Measurements from ENCODE around the gene FTCD.
"Not testable (repeated sequence)": the region's sequence is repeated elsewhere in the genome, so short reads cannot be mapped to it uniquely, and the experiment has no call there.

The FTCD gene

DNA sequence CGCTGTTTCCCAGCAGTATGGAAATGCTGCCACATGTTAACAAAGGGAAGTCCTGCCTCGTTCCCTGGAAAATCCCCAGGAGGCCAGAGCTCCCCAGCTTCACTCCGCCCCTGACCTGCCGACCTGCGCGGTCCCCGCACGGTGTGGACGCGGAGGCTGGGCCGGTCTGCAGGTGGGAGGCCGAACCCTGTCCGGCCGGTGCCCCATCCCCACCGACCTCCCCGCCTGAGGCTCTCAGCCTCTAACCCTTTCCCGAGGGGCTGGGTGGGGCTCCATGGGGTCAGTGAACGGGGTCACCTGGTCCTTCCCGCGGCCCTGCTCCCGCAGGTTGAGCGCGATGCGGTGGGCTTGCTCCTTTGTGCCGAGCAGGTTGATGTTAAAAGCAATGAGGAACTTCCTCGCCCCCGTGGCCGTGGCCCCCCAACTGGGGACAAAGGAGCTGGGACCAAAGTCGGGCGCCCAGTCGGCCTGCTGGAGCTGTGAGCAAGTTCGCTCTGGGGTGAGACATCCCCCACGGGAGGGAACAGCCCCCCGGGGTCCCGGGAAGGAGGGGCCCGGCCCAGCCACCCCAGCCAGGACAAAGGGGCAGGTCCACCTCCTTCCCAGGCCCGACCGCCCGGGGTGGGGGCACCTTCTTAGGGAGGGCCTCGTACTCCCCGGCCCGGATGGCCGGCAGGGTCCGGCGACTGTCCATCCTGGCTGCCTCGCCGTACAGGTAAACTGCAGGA lies 4.0 kb downstream of the FTCD start:
- DNase-seq, result no peak

DNA sequence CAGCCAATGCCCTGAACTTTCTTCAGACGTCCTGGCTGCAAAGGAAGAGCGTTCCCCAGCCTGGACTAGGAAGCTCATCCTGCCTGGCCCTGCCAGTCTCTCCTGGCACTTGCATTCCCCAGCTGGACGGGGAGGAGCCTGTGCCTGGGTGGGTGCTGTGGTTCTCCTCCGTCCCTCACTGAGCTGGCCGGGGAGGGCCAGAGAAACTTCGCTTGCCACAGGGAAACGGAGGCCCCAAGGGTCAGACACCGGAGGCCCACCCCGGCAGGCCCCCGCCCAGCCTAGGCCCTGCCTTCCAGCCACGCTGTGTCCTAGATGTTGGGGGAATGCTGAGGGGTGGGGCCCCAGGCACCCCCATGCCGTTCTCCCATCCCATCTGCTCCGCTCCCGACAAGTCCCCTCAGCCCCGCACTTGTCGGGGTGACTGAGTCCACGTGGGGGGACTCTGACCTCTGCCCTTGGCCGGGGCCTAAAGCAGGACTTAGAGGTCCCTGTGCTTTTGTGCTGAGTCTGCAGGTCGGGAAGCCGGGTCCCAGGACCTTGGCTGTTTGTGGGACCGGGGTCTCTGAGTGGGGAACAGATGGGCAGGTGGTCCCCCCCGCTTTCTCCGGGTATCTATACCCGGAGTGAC lies 4.8 kb downstream of the FTCD start:
- DNase-seq, result no peak

DNA sequence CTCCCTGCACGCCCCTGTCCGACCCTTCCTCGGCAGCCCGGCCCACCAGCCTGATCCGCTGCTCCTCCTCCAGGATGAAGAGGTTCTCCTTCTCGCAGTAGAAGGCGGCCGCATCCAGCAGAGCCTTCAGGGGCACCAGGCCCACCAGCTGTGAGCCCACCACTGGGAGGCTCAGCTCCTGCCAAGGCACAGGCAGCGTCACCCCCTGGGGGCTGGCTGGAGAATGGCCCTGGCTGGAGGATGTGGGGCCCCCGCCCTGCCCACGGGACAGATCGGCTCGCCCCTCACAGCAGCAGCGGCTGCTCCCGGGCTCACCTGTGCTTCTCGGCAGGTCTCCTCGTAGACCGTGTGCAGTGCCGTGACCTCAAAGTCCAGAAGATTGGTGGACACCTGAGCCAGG lies 5.3 kb downstream of the FTCD start:
- no peak for DNase-seq

DNA sequence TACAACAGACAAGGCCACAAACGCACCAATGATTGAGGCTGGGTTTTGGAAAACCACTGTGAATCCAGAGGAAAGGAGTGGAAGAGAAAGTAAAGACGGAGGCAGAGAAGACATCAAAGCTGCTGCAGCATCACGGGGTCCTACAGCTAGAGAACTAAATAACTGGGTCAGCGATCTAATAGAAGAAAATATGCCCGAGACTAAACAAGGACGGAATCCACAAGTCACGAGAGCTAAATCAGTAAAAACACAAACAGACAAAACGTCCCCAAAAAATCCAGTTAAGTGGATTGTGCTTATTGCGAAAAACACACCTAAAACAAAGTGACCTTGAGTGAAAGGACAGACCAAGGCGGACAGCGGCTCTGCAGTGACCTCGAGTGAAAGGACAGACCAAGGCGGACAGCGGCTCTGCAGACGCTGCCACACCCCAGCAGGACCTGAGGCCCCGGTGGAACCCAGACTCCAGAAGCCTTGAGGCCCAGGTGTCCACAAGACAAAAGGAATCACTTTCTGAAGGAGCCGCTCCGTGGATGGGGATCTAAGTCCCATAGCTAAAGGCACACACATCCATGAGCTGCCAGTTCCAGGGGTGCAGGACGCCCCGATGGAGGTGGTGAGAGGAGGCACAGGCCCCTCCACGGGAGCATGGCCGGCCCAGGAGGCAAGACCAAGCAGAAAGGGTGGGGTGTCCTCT lies 6.0 kb downstream of the FTCD start:
- no peak for DNase-seq

DNA sequence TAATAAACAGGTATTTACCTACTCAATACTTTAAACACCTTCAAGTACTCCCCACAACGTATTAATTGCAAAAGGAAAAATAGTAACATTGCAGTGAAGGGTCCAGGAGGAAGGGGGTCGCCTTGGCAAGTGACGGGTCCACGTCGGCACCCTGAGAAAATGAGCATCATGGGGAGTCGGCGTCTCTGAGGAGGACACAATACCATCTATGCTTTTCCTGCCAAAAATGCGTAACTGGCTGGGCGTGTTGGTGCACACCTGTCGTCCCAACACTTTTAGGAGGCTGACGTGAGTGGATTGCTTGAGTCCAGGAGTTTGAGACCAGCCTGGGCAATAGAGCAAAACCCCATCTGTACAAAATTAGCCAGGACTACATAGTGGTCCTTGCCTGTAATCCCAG lies 7.3 kb downstream of the FTCD start:
- DNase-seq, result no peak

DNA sequence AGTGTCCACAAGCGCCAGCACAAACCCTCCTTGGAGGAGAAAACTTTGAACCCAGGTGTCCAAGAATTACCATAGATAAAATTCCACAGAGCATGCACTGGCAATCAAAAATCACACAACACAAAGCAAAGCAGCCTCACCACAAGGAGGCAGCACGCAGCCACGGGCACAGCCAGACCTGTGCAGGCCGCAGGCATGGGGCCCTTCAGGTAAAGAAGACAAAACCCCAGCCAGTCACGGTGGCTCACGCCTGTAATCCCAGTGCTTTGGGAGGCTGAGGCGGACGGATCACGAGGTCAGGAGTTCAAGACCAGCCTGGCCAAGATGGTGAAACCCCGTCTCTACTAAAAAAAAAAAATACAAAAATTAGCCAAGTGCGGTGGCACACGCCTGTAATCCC lies 8.0 kb downstream of the FTCD start:
- peak; percentile 28 for DNase-seq

DNA sequence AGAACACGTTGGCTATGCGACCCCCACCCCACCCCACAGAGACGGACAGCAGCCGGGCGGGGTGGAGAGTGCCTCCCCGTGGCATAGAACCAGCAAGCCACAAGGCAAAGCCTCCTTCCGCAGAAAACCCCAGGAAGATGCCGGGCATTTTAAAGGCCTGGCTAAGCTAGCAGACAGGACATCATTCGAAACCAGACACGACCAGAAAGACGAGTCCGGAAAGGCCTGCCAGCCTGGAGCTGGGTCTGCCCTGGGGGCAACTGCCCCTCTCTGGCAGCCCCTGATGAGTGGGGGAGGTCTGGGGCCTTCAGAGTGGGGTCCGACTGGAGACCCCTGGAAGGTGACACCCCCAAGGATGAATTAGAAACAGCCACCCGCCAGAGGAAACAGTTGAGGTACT lies 8.5 kb downstream of the FTCD start:
- no peak for DNase-seq

DNA sequence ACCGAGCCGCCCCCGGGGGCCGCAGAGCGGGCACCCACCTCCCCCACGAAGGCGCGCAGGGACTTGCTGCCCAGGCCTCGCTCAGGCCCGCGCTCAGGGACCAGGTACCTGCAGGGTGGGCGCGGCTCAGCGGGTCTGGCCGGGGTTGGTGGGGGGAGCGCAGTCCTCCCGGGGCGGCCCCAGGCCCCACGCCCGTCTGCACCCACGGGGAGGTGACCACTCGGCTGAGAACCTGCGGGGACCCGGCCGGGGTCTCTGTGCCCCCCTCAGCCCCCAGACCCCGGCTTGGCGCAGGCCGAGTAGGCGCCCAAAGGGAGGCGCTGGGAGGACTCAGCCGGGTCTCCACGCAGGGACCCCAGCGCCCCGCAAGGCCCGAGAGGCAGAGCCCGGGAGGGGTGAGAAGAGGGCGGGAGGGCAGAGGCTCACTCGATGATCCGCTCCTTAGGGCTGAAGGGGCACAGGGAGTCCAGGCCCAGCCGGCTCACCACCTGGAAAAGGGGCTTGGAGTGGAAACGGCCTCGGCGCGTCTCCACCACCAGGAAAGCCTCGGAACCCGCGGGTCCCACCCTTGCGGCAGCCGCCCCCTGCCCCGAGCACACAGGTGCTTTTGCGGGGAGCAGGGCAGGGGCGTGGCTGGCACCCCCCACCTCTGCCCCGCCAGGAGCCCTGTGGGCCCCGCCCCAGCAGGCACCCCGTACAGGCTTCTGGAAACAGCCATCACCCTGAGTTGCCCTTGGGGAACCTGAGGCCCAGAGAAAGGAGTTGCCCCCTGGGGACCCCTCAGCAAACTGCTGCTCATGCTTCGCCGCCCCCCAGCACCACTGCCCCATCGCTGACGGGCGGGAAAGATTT lies 9.3 kb downstream of the FTCD start:
- no peak for DNase-seq

DNA sequence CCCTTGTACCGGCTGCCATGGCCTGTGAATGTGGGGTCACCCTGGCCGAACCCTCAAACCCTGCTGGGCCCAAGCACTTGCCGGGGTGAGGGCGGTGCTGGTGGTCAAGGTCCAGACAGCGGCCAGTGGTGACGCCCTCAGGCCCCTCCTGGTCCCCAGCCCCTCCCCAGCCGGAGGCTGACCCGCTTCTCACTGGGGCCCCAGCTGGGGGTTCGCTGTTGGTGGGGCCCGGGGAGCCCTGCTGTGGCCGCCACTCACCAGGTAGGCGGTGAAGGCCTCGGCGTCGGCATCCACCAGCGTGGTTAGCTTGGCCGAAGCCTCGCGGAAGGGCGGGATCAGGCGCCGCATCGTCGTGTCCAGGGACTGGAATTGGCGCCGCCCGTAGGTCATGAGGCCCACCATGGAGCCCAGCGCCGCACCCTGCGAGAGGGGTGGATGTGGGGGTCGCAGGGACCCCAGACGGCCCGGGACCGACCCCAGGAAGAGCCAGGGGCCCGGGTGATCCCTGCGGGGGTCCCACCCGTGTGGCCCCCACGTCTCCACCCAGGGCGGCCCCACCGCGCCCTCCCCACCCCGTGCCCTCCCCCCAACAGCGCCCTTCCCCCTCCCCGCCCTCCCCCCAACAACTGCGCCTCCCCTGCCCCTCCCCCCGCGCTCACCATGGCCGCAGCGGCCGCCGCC lies 10.1 kb downstream of the FTCD start:
- DNase-seq, result no peak

DNA sequence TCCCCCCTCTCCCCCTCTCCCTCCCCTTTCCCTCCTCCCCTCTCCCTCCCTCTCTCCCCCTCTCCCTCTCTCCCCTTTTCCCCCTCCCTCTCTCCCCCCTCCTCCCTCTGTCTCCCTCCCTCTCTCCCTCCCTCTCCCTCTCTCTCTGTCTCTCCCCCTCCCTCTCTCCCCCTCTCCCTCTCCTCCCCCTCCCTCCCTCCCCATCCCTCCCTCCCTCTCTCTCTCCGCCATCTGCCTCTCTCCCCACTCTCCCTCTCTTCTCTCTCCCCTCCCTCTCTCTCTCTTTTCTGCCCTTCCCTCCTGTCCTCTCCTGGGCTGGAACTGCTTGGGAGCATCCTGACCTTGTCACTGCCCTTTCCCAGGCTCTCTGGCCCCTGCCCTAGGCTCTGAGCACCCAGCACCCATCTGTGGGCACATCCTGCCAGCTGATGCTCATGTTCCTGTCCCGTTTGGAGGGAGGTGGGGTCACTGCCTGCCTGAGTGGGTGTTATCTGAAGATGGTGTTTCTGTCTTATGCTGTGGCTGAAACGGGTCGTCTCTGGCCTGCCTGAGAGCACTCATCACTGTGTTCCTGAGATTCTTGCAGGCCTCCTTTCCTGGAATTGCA lies 10.8 kb downstream of the FTCD start:
- no peak for DNase-seq

DNA sequence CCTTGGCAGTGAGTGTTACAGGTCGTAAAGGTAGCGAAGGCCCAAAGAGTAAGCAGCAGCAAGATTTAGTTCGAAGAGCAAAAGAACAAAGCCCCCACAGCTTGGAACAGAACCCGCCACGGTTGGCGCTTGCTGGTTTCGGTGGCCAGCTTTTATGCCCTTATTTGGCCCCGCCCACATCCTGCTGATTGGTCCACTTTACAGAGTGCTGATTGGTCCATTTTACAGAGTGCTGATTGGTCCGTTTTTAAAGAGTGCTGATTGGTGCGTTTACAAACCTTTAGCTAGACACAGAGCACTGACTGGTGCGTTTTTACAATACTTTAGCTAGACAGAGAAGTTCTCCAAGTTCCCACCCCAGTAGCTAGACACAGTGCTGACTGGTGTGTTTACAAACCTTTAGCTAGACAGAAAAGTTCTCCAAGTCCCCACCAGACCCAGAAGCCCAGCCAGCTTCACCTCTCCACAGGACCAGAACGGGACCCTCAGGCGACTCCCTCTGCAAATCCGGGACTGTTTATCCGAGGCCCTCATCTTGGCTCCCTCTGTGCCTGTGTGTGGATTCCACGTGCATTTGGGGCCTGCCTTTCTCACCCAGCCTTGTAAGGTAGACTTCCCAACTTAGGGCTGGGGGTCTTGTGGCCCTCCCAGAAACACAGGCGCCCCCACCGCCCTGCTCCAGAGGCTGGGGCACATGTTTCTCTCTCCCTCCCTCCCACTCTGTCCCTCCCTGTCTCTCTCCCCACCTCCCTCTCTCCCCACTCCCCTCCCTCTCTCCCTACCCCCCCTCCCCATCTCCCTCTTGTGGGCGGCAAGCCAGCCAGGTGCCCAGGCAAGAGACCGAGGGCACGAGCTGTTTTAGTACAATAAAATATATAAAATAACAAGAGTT lies 12.6 kb downstream of the FTCD start:
- DNase-seq, result peak; percentile 10

DNA sequence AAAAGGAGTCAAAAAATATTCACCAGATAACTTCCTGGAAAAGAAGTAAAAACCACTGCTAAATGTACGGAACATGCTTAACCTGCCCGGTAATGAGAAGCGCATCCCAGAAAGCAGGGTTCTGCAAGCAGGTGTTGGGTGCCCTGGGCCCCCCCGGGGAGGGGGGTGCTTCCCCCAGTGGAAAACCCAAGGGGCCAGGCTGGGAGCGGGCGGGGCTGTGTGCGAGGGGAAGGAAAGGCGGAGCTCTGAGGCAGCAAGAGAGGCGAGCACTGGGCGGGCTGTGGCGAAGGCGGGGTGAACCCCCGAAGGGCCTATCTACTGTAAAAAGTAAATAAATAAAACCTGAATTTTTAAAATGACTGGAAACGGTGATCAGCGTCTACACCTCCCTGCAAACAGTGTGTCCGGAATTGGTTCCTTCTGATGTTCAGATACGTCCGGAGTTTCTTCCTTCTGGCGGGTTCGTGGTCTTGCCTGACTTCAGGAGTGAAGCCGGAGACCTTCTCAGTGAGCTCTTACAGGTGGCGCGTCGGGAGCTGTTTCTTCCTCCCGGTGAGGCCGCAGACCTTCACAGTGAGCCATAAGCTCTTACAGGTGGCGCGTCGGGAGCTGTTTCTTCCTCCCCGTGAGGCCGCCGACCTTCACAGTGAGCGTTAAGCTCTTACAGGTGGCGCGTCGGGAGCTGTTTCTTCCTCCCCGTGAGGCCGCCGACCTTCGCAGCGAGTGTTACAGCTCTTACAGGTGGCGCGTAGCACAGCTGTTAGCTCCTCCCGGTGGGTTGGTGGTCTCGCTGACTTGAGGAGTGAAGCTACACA lies 13.4 kb downstream of the FTCD start:
- no peak for DNase-seq

DNA sequence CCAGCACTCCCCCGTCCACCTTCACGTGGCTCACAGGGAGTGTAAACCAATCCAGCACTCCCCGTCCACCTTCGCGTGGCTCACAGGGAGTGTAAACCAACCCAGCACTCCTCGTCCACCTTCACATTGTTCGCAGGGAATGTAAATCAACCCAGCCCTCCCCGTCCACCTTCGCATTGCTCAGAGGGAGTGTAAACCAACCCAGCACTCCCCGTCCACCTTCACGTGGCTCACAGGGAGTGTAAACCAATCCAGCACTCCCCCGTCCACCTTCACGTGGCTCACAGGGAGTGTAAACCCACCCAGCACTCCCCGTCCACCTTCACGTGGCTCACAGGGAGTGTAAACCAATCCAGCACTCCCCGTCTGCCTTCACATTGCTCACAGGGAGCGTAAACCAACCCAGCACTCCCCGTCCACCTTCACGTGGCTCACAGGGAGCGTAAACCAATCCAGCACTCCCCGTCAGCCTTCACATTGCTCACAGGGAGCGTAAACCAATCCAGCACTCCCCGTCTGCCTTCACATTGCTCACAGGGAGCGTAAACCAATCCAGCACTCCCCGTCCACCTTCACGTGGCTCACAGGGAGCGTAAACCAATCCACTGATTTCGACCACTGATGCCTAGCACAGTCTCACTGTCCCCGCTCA lies 14.9 kb downstream of the FTCD start:
- not testable (repeated sequence) for DNase-seq

DNA sequence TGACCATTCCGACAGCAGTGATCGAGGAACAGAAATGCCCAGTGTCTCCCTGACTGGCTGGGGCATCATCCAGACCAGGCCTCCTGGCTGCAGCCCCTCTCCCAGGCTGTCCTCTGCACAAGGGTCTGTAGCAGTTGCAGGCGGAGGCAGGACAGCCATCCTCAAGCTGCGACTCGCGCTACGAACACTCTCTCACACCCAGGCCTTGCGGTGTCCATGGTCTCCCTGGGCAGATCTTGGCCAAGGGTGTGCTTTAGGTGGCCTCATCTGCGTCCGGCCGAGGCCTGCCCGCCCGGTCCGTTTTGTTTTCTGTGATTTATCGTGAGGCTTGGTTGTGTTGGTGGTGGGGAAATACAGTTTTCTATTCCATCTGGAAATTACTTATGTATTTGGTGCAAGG lies 15.7 kb downstream of the FTCD start:
- DNase-seq, result no peak

DNA sequence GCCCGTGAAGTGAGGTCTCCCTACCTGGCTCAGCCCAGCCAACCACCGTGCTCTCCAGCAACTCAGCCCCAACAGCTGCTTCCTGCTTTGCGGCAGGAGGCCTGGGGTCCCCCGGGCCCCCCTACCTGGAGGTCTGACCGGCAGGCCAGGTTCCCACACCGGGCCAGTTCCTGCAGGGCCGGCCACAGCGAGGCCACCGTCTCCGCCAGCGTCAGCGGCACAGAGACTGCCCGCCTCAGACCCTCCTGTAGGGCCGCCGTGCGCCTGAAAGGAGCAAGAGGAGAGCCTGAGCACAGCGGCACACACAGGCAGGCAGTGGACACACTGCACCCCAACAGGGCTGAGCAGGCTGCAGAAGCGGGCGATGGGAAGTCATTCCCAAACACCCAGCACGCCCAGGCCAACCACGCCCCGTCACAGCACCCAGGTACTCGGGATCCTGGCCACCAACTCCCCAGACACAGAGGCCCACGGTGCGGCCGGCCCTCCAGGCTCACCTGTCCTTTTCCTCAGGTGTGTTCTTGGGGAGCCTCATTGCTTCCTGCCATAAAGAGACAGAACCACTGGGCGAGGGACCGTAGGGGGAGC lies 16.9 kb downstream of the FTCD start:
- no peak for DNase-seq

DNA sequence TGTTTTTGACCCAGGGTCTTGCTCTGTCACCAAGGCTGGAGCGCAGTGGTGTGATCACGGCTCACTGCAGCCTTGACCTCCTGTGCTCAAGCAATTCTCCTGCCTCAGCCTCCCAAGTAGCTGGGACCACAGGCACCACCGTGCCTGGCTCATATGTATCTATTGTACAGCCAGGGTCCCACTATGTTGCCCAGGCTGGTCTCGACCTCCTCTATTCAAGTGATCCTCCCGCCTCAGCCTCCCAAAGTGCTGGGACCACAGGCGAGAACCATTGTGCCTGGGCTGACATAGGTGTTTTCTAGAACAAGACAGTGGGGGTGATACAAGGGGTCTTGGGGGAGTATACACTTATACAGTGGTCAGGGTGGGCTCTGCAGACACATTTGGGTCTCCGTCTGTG lies 17.5 kb downstream of the FTCD start:
- DNase-seq, result no peak

DNA sequence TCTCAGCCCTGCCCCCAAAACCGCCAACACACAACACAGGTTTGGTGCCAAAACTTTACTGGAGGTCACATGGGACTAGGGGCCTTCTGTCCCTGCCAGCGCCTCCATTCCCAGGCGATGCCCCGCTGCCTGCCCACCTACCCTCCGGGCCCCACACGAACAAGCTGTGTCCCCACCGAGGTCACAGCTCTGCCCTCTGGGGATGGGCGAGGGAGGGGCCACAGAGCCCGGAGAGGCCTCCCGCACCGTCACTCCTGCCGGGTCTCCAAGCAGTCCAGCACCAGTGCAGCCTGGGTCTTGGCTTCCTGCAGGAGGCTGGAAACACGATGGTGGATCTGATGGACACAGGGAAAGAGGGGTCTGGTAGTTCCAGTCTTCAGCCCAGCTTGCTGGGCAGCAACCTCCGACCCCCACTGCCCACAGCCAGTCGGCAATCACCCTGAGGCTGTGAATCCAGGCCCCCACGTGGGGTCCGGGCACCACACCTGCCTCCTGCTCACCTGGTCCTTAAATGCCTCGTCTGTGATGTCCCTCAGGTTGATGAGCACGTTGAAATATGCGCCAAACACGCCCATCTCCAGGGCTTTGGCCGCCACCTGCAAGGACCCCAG lies 18.5 kb downstream of the FTCD start:
- no peak for DNase-seq

DNA sequence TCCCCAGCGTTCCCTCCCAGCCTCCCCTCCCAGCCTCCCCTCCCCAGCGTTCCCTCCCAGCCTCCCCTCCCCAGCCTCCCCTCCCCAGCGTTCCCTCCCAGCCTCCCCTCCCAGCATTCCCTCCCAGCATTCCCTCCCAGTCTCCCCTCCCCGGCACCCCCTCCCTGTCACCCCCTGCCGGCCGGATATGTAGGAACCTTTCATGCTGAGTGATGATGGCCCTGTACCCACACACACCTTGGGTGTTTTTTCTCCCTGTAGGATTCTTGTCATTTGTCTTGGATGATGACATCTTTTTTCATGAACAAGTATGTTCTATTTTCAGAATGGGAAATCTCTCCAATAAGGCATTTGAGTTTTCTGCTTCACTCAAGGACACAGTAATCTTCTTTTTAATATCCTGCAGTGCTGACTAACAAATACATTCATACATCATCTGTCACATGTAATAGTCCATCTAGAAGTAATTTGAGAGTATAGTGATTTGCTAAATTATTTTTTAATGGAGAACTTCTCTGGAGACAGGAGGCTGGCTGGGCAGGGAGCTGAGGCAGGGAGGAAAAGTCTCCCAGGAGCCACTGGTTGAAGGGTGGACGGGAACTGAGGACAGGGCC lies 19.5 kb downstream of the FTCD start:
- no peak for DNase-seq

All from CD4-positive, alpha-beta T cell treated with Interferon gamma for 1 hour (primary cell).